WI38 (cell line): ENCODE results near the gene DHCR7.

ENCODE experiments used
- H3K4me3 ChIP-seq: 2 replicates; pipeline ENCODE4 v1.5.1; 2011; ENCODE audit warnings: low read depth, mild to moderate bottlenecking, control low read depth, low read length
- TF ChIP-seq, protein P1 (sequence below): IDR thresholded peaks from 2 replicates; pipeline ENCODE4 v1.5.1; 2012; ENCODE audit warnings: low read depth, mild to moderate bottlenecking, control low read depth, low read length

DHCR7 gene

DNA sequence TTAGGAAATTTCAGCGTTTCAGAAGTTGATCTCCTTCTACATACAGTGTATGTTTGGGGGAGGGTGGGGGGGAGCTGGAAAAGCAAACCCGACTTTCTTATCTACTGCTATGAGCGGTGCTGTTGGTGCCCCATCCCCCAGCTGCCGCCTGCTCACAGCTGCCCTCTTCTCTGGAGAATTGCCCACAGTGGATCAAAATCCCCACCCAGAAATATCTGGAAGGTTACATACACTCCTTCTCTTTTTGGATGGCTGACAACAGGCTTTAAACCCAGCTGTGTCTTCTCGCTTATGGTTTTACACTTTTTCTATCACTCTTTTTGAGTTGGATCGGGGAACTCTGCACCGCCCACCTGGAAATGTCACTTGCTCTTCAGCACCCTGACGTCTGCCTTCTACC is 56.4 kb downstream of the DHCR7 start:
- no peak overlapping the region for H3K4me3 ChIP-seq
- TF ChIP-seq, protein P1, sequence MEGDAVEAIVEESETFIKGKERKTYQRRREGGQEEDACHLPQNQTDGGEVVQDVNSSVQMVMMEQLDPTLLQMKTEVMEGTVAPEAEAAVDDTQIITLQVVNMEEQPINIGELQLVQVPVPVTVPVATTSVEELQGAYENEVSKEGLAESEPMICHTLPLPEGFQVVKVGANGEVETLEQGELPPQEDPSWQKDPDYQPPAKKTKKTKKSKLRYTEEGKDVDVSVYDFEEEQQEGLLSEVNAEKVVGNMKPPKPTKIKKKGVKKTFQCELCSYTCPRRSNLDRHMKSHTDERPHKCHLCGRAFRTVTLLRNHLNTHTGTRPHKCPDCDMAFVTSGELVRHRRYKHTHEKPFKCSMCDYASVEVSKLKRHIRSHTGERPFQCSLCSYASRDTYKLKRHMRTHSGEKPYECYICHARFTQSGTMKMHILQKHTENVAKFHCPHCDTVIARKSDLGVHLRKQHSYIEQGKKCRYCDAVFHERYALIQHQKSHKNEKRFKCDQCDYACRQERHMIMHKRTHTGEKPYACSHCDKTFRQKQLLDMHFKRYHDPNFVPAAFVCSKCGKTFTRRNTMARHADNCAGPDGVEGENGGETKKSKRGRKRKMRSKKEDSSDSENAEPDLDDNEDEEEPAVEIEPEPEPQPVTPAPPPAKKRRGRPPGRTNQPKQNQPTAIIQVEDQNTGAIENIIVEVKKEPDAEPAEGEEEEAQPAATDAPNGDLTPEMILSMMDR = no peak

DNA sequence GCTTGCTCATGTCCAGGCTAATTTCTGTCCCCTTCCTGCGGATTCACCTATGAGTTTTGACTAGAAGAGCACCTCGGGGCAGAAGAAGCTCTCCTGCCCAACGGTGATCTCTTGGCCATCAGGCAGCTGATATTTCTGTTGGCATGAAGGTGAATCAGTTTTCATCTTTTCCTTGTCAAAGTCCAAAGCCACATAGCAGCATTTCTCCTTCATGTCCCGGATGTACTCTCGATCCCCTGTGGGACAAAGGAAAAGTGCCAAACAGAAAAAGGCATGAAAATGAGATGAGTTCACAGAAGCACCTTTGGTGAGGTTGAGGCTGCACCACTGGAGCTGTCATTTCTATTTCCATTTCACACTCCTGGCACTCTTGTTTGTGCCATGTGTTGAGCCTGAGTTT is 56.8 kb downstream of the DHCR7 start:
- no peak overlapping the region for H3K4me3 ChIP-seq
- TF ChIP-seq, protein P1 = no peak

DNA sequence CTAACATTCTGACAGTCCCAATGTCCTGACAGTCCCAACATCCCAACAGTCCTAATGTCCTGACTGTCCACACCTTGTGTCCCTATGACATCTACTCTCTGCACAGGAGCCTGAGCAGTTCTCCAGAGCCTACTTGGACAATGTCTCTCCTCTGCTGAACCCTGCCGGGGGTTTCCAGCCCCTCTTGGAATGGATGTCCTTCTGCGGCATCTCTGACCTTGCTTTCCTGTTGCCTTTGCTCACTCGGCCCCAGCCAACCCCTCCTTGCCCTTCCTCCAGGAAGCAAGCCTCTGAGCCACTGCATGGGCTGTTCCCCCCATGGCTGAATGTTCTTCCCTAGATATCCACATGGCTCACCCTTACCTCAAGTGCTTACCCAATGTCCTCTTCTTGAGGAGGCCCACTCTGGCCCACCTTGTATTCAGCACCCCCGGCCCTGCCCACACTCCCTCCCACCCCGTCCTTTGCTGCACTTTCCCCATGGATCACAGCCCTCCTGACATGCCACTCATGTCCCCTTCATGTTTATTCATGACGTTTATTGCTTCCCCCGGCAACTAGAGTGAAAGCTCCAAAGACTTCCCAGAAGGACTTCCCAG is 59.5 kb downstream of the DHCR7 start:
- H3K4me3 ChIP-seq = no peak overlapping the region
- TF ChIP-seq, protein P1 = no peak

DNA sequence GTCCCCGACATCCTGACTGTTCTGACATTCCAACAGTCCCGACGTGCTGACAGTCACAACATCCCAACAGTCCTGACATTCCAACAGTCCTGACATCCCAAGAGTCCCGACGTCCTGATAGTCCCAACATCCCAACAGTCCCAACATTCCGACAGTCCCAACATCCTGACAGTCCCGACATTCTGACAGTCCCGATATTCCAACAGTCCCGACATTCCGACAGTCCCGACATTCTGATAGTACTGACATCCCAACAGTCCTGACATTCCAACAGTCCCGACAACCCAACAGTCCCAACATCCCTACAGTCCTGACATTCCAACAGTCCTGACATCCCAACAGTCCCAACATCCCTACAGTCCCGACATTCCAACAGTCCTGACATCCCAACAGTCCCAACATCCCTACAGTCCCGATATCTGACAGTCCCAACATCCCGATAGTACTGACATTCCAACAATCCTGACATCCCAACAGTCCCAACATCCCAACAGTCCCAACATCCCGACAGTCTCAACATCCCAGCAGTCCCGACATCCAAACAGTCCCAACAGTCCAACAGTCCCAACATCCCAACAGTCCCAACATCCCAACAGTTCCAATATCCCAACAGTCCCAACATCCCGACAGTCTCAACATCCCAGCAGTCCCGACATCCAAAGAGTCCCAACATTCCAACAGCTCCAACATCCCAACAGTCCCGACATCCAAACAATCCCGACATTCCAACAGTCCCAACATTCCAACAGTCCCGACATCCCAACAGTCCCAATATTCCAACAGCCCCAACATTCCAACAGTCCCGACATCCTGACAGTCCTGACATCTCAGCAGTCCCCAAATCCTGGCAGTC is 60.2 kb downstream of the DHCR7 start:
- no peak overlapping the region for H3K4me3 ChIP-seq
- TF ChIP-seq, protein P1 = no peak

DNA sequence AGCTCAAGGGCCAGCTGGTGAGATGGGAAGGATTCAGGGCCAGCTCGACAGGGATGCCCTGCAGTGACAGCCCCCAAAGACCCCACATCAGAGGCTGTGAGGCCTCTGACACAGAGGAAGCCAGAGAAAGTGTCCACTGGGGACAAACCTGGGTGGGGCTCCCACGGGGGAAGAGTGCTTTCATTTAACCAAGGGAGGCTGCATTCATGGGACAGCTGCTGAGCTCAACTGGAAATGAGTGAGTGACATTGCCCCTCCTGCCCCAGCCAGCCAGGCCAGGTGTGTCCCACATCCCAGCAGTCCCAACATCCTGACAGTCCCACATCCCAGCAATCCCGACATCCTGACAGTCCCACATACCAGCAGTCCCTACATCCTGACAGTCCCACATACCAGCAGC is 61.0 kb downstream of the DHCR7 start:
- no peak overlapping the region for H3K4me3 ChIP-seq
- TF ChIP-seq, protein P1 = no peak

DNA sequence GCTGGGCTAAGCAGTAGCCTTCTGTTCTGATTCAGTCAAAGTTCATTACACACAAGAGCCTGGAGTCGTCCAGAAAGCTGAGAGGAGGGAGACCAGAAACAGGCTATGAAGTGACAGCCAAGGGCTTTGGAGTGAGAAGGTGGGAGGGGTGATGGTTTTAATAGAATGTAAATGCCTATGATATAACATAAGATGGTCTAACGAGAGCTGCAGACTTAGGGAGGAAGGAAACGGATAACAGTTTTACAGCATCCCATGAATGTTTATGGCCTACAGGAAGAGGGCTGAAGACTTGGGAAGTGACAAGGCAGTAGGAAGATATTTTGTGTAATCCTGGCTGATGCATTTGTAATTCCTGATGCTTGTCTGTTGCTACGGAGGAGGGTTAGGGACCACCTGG is 62.0 kb downstream of the DHCR7 start:
- TF ChIP-seq, protein P1 = no peak
- no peak overlapping the region for H3K4me3 ChIP-seq

DNA sequence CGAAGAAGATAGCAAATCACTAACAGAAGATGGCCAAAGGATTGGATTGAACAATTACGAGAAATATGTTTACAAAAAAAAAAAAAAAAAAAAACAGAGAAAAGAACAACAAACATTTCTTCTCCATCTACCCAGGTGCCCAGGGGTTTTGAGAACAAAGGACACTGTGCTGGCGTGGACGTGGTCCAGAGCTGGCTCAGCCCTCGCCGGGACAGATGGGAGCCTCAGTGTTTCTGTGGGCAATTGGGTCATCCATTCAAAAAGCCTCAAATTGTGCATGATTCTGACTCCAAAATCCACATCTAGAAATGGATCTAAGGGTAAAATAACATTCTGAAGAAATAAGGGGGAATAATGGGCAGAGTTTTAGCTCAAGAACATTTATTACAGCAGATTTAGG is 63.1 kb downstream of the DHCR7 start:
- H3K4me3 ChIP-seq = no peak overlapping the region
- TF ChIP-seq, protein P1 = no peak
